Duodenal mucosa (tissue), 2 donors: ENCODE results near the gene FAM174C.
A peak's percentile ranks its signal among the peaks of the same experiment; 100 is the strongest.

Experiments used
- H3K27ac ChIP-seq: one replicate; pipeline ENCODE4 v1.7.0; 2013; ENCODE audit warnings: low read depth, low read length
- H3K27me3 ChIP-seq, 2 donors: one replicate each; pipeline ENCODE4 v1.7.0; 2013; ENCODE audit warnings: low read length in 2 of 2, control low read depth in 1 of 2; ENCODE audit not compliant: insufficient read depth in 2 of 2, control insufficient read depth in 1 of 2
- H3K36me3 ChIP-seq, 2 donors: one replicate each; pipeline ENCODE4 v1.7.0; 2013; ENCODE audit warnings: low read length in 2 of 2, control low read depth in 1 of 2; ENCODE audit not compliant: insufficient read depth in 2 of 2, control insufficient read depth in 1 of 2
- H3K4me1 ChIP-seq, 2 donors: one replicate each; pipeline ENCODE4 v1.7.0; 2013; ENCODE audit warnings: low read length in 2 of 2, control low read depth in 1 of 2; ENCODE audit not compliant: insufficient read depth in 2 of 2, control insufficient read depth in 1 of 2
- H3K4me3 ChIP-seq, 2 donors: one replicate each; pipeline ENCODE4 v1.7.0; 2013; ENCODE audit warnings: low read length in 2 of 2, low read depth in 1 of 2
- H3K9ac ChIP-seq, 2 donors: one replicate each; pipeline ENCODE4 v1.7.0; 2013; ENCODE audit warnings: low read length in 2 of 2, low read depth in 1 of 2
- H3K9me3 ChIP-seq, 2 donors: one replicate each; pipeline ENCODE4 v1.7.0; 2013; ENCODE audit warnings: low read length in 2 of 2, control low read depth in 1 of 2; ENCODE audit not compliant: control insufficient read depth in 1 of 2

The FAM174C gene

DNA sequence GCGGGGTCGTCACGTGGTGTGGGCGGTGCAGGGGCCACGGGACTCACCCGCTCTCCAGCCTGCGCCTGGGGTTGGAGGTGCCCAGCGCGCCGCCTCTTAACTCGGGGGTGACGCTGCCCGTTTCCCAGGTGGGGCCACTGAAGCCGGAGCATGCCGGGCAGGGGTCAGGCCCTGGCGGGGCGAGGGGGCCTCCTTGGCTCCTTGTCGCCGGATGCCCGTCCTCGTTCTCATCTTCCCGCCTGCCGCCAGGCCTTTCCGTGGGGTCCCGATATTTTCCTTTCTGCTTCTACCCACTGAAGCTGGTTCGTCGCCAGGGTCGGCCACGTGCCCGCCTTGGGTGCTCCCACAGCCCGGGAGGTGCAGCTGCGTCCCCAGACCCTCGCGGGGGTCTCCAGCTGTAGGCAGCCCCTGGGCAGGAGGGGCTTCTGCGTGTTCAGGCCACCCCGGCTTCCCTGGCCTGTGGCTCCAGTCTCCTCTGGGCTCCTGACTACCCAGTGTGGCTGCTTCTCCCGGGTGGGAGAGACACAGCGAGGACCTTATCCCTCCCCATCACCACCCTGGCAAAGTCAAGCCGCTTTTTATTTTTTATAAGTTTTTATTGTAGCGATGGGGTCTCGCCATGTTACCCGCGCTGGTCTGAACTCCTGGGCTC, 772 bp downstream of the FAM174C start:
- Histone ChIP-seq H3K4me1 (peaks cover 40 to 52% of the 10 kb centered on the region in 2 donors), H3K27ac (peak overlapping the region; percentile 100), H3K9me3 (no peaks in the 10 kb centered on the region), H3K36me3 (peaks cover 37 to 53% of the 10 kb centered on the region in 2 donors), H3K4me3 (peak overlapping the region; percentile 73 to 77), H3K9ac (peak overlapping the region; percentile 83 to 95), H3K27me3 (no peaks in the 10 kb centered on the region)

GRCh38 chr19:1276628-1277022, 1.3 kb downstream of the FAM174C start:
- no peaks in the 10 kb centered on the region for H3K27me3 ChIP-seq
- no peaks in the 10 kb centered on the region for H3K9me3 ChIP-seq
- no peak overlapping the region for H3K27ac ChIP-seq
- H3K36me3 ChIP-seq = peaks cover 32 to 47% of the 10 kb centered on the region in 2 donors
- peaks cover 35 to 47% of the 10 kb centered on the region in 2 donors for H3K4me1 ChIP-seq
- peak overlapping the region; percentile 73 to 77 for H3K4me3 ChIP-seq
- peak overlapping the region; percentile 83 to 95 for H3K9ac ChIP-seq

- H3K9ac ChIP-seq = peak overlapping the region in 1 of 2 donors; percentile 83
- H3K4me3 ChIP-seq = no peak overlapping the region
- peaks cover 31 to 43% of the 10 kb centered on the region in 2 donors for H3K4me1 ChIP-seq
- no peak overlapping the region for H3K27ac ChIP-seq
- no peaks in the 10 kb centered on the region for H3K27me3 ChIP-seq
- H3K36me3 ChIP-seq = peaks cover 28 to 43% of the 10 kb centered on the region in 2 donors
- H3K9me3 ChIP-seq = no peaks in the 10 kb centered on the region
Measured at GRCh38 chr19:1277061-1277460, 1.7 kb downstream of the FAM174C start.

DNA sequence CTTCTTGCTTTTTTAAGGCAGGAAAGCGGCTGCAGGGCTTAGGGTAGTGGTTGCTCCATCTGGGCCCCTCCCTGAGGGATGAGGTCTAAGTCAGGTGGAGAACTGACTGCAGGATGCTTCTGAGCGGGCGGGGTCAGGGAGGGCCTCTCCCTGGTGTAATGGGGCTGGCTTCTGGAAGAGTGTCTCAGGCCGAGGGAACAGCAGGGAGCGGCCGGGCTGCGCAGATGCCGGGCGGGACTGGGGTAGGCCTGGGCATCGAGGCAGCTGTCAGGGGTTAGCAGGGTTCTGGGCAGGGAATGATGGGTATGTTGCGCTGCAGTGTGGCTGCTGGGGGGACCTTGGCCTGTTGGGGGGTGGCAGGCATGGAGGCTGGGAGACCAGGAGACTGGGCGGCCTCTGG, 2.7 kb downstream of the FAM174C start:
- Histone ChIP-seq H3K36me3 (peaks cover 19 to 33% of the 10 kb centered on the region in 2 donors), H3K4me1 (peaks cover 24 to 35% of the 10 kb centered on the region in 2 donors), H3K4me3 (no peak overlapping the region), H3K9me3 (no peaks in the 10 kb centered on the region), H3K27me3 (no peaks in the 10 kb centered on the region), H3K9ac (no peak overlapping the region), H3K27ac (no peak overlapping the region)

DNA sequence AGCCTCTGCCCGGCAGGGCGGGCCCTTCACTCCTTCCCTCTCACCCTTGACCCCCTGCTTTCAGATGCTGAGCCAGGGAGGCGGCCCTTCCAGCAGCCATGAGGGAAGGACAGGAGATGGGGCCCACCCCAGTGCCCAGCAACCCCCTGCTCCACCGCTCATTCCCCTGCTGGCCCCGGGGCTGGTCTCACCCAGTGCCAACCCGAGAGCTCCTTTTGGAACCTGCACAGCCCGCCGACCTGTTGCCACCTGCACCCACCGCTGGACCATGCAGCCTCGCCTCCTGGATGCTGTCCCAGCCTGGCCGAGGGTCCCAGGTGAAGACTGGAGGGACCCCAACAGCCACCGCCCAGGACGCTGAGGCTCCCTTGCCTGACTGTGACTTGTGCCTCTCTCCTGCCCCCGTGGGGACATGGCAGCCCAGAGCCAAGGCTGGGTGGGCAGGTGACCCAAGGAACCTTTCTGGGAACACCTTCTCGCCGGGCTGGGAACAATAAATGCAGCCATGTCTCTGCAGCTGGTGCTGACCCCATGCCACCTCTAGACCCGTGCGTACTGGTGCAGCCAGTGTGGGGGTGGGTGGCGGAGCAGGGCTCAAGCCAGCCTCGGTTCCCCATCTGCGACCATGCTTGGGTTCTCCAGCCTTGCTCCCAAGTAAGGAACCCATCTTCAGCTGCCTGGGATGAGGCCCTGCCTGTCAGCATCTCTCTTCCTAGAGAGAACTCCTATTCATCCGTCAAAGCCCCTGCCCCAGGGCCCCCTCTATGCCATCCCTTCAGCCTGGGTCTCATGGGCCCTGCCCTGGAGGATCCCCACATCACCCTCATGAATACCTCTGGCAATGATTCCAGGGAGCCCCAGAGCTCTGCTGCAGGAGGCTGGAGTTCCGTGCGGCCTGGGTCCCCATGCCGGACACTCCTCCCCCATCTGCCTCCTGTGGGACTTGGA, 3.7 kb downstream of the FAM174C start:
- Histone ChIP-seq H3K36me3 (peaks cover 14 to 24% of the 10 kb centered on the region in 2 donors), H3K9ac (no peak overlapping the region), H3K9me3 (no peaks in the 10 kb centered on the region), H3K27ac (no peak overlapping the region), H3K4me3 (no peak overlapping the region), H3K27me3 (no peaks in the 10 kb centered on the region), H3K4me1 (peaks cover 28 to 32% of the 10 kb centered on the region in 2 donors)

DNA sequence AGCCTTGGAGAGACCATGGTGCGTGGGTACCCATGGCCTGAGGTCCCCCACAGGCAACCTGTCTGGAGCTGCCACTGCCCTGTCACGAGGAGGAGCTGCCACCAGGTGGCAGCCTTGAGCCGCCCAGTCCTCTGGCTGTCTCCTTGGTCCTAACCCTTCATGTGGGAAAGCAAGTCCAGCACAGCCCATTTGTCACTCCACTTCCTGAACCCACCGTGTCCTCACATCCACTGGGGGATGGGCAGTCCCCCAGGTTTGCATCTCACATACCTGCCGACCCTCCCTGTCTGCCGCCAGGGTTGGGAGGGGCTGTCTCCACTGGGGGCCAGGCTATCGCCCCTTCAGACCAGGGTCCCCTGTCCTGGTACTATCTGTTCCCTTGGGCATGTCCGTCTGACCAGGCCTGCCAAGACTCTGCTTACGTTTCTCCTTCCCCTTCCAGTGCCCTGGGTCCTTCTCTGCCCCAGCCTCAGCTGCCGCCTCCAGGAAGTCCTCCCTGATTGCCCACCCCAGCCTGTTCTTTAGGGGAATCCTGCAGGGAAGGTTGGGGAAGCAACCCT, 4.5 kb downstream of the FAM174C start:
- Histone ChIP-seq H3K4me3 (no peak overlapping the region), H3K9me3 (no peaks in the 10 kb centered on the region), H3K4me1 (peaks cover 27 to 30% of the 10 kb centered on the region in 2 donors), H3K27ac (no peak overlapping the region), H3K36me3 (peaks cover 8 to 15% of the 10 kb centered on the region in 2 donors), H3K9ac (no peak overlapping the region), H3K27me3 (peaks cover 3 to 5% of the 10 kb centered on the region in 2 donors)

GRCh38 chr19:1280636-1281568, 5.6 kb downstream of the FAM174C start:
- Histone ChIP-seq H3K27me3 (peaks cover 3 to 6% of the 10 kb centered on the region in 2 donors), H3K36me3 (peaks cover 8 to 13% of the 10 kb centered on the region in 2 donors), H3K27ac (no peak overlapping the region), H3K4me1 (peaks cover 31% of the 10 kb centered on the region in 2 donors), H3K9ac (no peak overlapping the region), H3K9me3 (no peaks in the 10 kb centered on the region), H3K4me3 (no peak overlapping the region)

DNA sequence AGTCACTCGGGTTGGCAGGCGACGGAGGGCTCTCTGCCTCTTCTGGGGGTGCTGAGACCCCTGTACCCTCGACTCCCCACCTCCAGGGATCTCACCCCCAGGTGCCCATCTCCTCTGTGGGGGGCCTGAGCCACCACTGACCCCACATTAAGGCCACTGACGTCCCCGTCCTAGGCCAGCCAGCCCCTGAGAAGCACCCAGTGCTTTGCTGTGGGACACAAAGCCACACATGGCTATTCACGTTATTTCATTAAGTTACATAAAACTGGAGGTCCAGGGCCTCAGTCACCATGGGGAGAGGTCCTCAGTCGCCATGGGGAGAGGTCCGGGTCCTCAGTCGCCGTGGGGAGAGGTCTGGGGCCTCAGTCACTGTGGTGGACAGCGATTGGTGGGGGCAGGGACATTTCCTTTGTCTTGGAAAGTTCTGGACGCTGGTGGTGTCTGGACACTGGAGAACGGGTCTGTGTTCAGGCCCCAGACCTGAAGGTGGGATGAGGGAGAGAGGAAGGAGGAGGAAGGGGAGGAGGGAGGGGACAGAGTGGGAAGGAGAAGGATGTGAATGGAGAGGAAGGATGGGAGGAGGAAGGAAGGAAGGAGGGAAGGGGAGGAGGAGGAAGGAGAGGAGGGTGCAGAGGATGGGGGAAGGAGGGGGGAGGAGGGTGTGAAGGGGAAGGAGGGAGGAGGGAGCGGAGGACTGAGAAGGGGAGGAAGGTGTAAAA, 6.4 kb downstream of the FAM174C start:
- Histone ChIP-seq H3K27ac (no peak overlapping the region), H3K9me3 (no peaks in the 10 kb centered on the region), H3K4me3 (no peak overlapping the region), H3K9ac (no peak overlapping the region), H3K36me3 (peaks cover 8 to 13% of the 10 kb centered on the region in 2 donors), H3K4me1 (peaks cover 23% of the 10 kb centered on the region in 2 donors), H3K27me3 (peaks cover 3 to 9% of the 10 kb centered on the region in 2 donors)
